Testis (tissue), 3 donors: ENCODE results near the gene ZFC3H1. TPM values are rescaled to one million over a fixed set of nuclear protein-coding genes. Genes with fewer than 3 reads are reported as not detected.

Experiments used
- DNase-seq: peaks from one replicate; pipeline ENCODE4 v3.0.0-alpha.2; 2019
- H3K27ac ChIP-seq, 2 donors: fragments of 200-600 bp; sonication (generic); one replicate each; pipeline ENCODE4 v1.5.1; 2019
- H3K27me3 ChIP-seq: fragments of 200-600 bp; sonication (generic); one replicate; pipeline ENCODE4 v1.5.1; 2019
- H3K36me3 ChIP-seq: fragments of 200-600 bp; sonication (generic); one replicate; pipeline ENCODE4 v1.5.1; 2017; ENCODE audit warnings: low read depth; ENCODE audit errors: missing control alignments
- H3K4me1 ChIP-seq: fragments of 200-600 bp; sonication (generic); one replicate; pipeline ENCODE4 v1.5.1; 2019
- H3K4me3 ChIP-seq, 2 donors: fragments of 200-600 bp; sonication (generic); one replicate each; pipeline ENCODE4 v1.5.1; 2017 to 2019
- H3K9me3 ChIP-seq: fragments of 200-600 bp; sonication (generic); one replicate; pipeline ENCODE4 v1.5.1; 2017
- POLR2A ChIP-seq: fragments of 450-650 bp; IDR thresholded peaks from one replicate; pipeline ENCODE4 v1.6.1; 2017; ENCODE audit warnings: antibody characterized with exemption, mild to moderate bottlenecking, moderate library complexity
- WGBS, 2 donors: methylation state at CpG; one replicate each; pipeline ENCODE4 v1.1.5; 2018; 5-methylcytosine and 5-hydroxymethylcytosine counted together
- intact Hi-C: fragments of 100-400 bp; cut with DNase I; formaldehyde crosslinking; loops from one replicate; pipeline ENCODE4 v1.15.1; 2023; ENCODE audit warnings: low total_unique reads
- polyA plus RNA-seq: library from polyadenylated mRNA; stranded (reverse); fragments of 350-450 nt; fragmentation: Illumina TruSeq; extraction: RNeasy Lipid Tissue Mini Kit (QIAGEN cat#74804); gene quantifications from one replicate; pipeline ENCODE4 v1.2.3, GENCODE V29; 2014; ENCODE audit warnings: low read depth, low replicate concordance; ENCODE audit not compliant: insufficient read depth
- total RNA-seq, 2 donors: library from RNA; depleted of rRNA; stranded (reverse); fragments of >200 nt; gene quantifications; one replicate each; pipeline ENCODE4 v1.2.3, GENCODE V29; 2016
- TF ChIP-seq, protein P1 (sequence below), 3 experiments: fragments of 450-650 bp in 2 of 3; fragments of 200-600 bp in 1 of 3; sonication (generic) in 1 of 3; IDR thresholded peaks; one replicate each; pipeline ENCODE4 v1.5.1; 2016 to 2019; ENCODE audit warnings: antibody characterized with exemption in 3 of 3, mild to moderate bottlenecking in 2 of 3, moderate library complexity in 1 of 3

Gene ZFC3H1
- total and polyA plus RNA-seq, 3 donors from 2014 or later = 24.1 to 144 (median 83.7) TPM

DNA sequence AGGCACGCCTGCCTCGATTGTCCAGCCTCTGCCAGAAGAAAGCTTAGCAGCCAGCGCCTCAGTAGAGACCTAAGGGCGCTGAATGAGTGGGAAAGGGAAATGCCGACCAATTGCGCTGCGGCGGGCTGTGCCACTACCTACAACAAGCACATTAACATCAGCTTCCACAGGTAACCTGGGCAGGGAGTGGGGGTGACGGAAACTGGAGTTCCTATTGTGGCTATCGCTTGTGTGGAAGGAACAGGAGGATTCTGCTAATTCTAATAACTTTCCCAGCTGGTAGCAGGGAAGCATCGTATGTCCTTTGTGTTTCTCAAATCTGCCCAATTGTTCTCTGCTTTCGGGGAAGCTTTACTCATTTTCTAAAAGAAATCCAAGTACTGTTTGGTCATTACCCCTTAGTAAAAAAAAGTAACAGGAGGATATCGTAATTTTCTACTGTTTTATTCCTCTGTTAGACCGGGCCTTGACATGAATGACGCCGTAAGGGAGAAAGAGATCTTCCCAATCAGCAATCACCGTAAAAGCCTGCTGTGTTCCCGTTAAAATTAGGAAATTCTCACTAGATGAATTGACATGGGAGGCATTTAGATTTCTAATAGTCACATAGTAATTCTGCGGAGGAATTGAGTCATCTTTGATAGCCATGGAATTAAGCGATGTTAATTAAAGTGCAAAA lies 902 bp upstream of the ZFC3H1 start:
- DNase-seq = no peak
- Histone ChIP-seq H3K4me3 (peak overlapping the region; percentile 88 to 95), H3K27me3 (no peaks in the 10 kb centered on the region), H3K4me1 (peaks cover 11% of the 10 kb centered on the region), H3K27ac (peak overlapping the region; percentile 95 to 97), H3K9me3 (no peaks in the 10 kb centered on the region), H3K36me3 (no peaks in the 10 kb centered on the region)
- intact Hi-C loops = no loop called here
- no peak for TF ChIP-seq POLR2A
- TF ChIP-seq, protein P1, sequence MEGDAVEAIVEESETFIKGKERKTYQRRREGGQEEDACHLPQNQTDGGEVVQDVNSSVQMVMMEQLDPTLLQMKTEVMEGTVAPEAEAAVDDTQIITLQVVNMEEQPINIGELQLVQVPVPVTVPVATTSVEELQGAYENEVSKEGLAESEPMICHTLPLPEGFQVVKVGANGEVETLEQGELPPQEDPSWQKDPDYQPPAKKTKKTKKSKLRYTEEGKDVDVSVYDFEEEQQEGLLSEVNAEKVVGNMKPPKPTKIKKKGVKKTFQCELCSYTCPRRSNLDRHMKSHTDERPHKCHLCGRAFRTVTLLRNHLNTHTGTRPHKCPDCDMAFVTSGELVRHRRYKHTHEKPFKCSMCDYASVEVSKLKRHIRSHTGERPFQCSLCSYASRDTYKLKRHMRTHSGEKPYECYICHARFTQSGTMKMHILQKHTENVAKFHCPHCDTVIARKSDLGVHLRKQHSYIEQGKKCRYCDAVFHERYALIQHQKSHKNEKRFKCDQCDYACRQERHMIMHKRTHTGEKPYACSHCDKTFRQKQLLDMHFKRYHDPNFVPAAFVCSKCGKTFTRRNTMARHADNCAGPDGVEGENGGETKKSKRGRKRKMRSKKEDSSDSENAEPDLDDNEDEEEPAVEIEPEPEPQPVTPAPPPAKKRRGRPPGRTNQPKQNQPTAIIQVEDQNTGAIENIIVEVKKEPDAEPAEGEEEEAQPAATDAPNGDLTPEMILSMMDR (IDR thresholded peaks at IDR 0.05) = no peak
- 0 to 1% methylated on average over 20 of the region's 20 CpGs for WGBS, 2 donors

DNA sequence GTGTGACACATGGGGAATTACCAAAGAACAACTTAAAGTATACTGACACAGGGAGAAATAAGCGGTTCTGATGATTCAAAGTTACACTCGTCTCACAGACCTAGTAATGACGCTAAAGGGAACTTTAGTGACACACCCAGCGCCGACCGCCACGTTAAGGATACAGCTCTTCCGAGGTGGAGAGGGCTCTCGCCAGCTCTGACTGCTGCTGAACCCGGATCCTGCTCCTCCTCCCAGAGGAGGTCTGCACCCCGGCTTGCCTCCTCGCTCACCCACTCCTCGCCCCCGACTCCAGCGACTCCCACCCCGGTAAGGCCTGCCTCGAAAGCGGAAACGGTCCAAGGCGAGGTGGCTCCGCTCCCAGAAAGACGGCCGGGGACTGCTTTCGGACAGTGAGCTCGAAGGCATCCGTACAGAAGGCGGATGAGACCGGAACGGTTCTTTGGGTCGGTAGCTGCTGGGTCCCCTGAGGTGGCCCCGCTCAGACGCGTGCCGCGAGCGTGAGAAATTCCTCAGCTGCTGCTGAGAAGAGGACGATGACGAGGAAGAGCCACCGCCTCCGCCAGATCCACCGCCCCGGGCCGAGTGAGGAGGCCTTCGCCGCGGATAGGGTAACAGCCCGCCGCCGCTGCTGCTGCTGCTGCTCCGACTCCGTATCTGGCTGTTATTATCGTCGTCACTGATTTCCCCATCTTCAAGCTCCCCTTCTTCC lies 643 bp downstream of the ZFC3H1 start:
- Histone ChIP-seq H3K27me3 (no peaks in the 10 kb centered on the region), H3K36me3 (no peaks in the 10 kb centered on the region), H3K4me1 (peaks cover 11% of the 10 kb centered on the region), H3K4me3 (peak overlapping the region; percentile 88 to 95), H3K27ac (peak overlapping the region; percentile 95 to 97), H3K9me3 (no peaks in the 10 kb centered on the region)
- 0 to 1% methylated on average over 29 to 43 of the region's 53 CpGs for WGBS, 2 donors
- DNase-seq = peak; percentile 69
- TF ChIP-seq POLR2A = no peak
- TF ChIP-seq, protein P1 (IDR thresholded peaks at IDR 0.05) = no peak
- intact Hi-C loops = no loop called here

DNA sequence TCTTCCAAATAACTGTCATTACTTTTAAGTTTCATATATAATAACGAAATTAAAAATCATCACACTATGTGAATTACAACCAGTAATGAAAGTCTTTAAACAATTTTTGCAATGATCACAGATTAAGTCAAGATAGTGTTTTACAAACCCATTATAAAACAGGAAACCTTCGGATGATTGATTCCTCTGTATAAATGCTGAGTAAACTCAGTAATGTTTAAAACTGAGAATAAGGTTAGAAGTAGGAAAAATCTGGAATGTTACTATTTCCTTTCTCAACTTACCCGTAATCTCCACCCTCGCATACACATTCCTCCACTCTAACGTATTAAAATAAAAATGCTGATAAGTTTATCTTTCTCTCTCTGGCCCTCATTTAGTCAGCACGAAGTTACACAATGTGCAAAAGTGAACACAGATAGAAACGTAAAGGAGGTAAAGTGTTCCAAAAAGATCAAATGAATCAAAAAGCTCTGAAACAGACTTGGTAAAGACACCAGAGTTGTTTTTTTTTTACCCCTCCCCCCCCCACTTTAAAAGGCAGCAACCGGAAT lies 1.6 kb downstream of the ZFC3H1 start:
- no peak for DNase-seq
- H3K27me3 ChIP-seq = no peaks in the 10 kb centered on the region
- H3K4me3 ChIP-seq = peak overlapping the region; percentile 88 to 95
- 3 to 5% methylated on average over 8 of the region's 8 CpGs for WGBS, 2 donors
- intact Hi-C loops = no loop called here
- H3K27ac ChIP-seq = peak overlapping the region; percentile 95 to 97
- no peak for TF ChIP-seq POLR2A
- H3K9me3 ChIP-seq = no peaks in the 10 kb centered on the region
- peaks cover 11% of the 10 kb centered on the region for H3K4me1 ChIP-seq
- no peaks in the 10 kb centered on the region for H3K36me3 ChIP-seq

DNA sequence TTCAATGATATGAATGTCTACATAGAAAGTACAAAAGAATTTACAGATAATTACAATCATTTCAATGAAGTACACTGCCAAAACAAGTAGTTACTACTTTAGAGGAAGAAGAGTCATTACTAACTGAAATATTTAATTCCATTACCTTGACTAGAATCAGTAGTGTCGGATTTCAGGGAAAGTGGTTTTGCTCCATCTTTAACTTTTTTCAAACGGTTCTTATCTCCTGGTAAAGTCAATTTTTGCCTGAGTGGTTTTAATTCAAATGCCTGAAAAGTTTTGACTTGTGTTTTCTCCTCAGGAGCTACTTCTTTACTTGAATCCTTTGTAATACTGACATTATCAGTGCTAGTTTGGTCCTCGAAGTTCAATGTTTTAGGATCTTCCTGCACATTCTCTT lies 6.9 kb downstream of the ZFC3H1 start:
- intact Hi-C loops = no loop called here
- TF ChIP-seq POLR2A = no peak
- TF ChIP-seq, protein P1 (IDR thresholded peaks at IDR 0.05) = no peak
- Histone ChIP-seq H3K9me3 (no peaks in the 10 kb centered on the region), H3K27ac (no peak overlapping the region), H3K36me3 (no peaks in the 10 kb centered on the region), H3K4me1 (peaks cover 10% of the 10 kb centered on the region), H3K4me3 (no peak overlapping the region), H3K27me3 (no peaks in the 10 kb centered on the region)
- 71 to 72% methylated on average over 3 of the region's 3 CpGs for WGBS, 2 donors
- no peak for DNase-seq

DNA sequence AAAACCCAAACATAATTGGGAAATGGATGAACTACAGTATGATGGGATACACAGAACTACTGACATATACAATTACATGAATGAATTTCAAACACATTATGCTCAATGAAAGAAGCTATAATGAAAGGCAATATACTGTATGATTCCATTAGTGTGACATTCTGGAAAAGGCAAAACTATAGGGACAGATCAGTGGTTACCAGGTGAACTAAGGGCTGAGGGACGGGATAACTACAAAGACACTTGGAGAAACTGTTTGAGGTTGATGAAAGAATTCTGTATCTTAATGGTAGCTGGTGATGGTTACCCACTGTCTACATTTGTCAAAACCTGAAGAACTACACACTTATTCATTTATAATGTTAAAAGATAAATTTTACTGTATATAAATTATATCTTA lies 7.7 kb downstream of the ZFC3H1 start:
- H3K36me3 ChIP-seq = no peaks in the 10 kb centered on the region
- WGBS, 2 donors = 90 to 92% methylated on average over 1 of the region's 1 CpG
- H3K9me3 ChIP-seq = no peaks in the 10 kb centered on the region
- intact Hi-C loops = no loop called here
- no peak for DNase-seq
- H3K4me3 ChIP-seq = no peak overlapping the region
- no peaks in the 10 kb centered on the region for H3K27me3 ChIP-seq
- H3K4me1 ChIP-seq = peaks cover 2% of the 10 kb centered on the region
- TF ChIP-seq POLR2A = no peak
- TF ChIP-seq, protein P1 (IDR thresholded peaks at IDR 0.05) = no peak
- H3K27ac ChIP-seq = no peak overlapping the region
